ENCODE results near the gene ZBTB7C.

ZBTB7C gene

DNA sequence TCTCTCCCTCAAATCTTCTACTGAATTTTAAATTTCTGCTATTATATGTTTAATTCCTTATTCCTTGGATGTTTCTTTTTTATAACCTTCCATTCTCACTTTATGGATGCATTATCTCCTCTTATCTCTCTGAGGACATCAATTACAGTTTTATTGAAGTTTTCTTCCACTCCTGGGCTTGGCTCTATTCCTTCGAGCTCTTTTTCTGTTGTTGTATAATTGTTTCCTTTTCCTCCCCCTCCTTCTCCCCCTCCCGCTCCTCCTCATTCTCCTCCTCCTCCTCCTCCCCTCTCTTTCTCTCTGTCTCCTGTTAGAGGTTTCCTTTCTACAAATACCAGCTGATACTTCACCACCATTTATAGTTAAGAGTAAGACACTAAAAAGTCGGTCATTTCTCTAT is 209.8 kb downstream of the ZBTB7C start:
- Histone ChIP-seq H3K79me2 (ENCODE audit: insufficient read depth, low read length) (no peaks in the 10 kb centered on the region), H3F3A (ENCODE audit: insufficient read depth) (no peaks in the 10 kb centered on the region), H3K9ac (ENCODE audit: low read length) (no peak overlapping the region), H4K20me1 (ENCODE audit: low read depth, low read length) (no peaks in the 10 kb centered on the region), H3K4me2 (ENCODE audit: low read depth, low read length, poor library complexity, severe bottlenecking) (no peak overlapping the region), H3K4me3 (ENCODE audit: insufficient read depth, low read length, poor library complexity, severe bottlenecking) (no peak overlapping the region), H3K36me3 (ENCODE audit: low read length) (no peaks in the 10 kb centered on the region), H2AFZ (ENCODE audit: low read depth, low read length, severe bottlenecking) (no peak overlapping the region), H3K9me2 (replicated peaks; ENCODE audit: insufficient read depth, low read length) (no peaks in the 10 kb centered on the region), H3K9me3 (ENCODE audit: insufficient read depth, low read length) (no peaks in the 10 kb centered on the region), H3K27me3 (ENCODE audit: low read length) (no peaks in the 10 kb centered on the region), H3K27ac (ENCODE audit: low read depth, low read length) (no peak overlapping the region)
- TF ChIP-seq, protein P1, sequence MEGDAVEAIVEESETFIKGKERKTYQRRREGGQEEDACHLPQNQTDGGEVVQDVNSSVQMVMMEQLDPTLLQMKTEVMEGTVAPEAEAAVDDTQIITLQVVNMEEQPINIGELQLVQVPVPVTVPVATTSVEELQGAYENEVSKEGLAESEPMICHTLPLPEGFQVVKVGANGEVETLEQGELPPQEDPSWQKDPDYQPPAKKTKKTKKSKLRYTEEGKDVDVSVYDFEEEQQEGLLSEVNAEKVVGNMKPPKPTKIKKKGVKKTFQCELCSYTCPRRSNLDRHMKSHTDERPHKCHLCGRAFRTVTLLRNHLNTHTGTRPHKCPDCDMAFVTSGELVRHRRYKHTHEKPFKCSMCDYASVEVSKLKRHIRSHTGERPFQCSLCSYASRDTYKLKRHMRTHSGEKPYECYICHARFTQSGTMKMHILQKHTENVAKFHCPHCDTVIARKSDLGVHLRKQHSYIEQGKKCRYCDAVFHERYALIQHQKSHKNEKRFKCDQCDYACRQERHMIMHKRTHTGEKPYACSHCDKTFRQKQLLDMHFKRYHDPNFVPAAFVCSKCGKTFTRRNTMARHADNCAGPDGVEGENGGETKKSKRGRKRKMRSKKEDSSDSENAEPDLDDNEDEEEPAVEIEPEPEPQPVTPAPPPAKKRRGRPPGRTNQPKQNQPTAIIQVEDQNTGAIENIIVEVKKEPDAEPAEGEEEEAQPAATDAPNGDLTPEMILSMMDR (IDR thresholded peaks at IDR 0.05; ENCODE audit: insufficient read depth, low read length, poor library complexity, severe bottlenecking): no peak
- TF ChIP-seq EZH2phosphoT487 (conservative IDR thresholded peaks at IDR 0.05; ENCODE audit: low read length): no peak

DNA sequence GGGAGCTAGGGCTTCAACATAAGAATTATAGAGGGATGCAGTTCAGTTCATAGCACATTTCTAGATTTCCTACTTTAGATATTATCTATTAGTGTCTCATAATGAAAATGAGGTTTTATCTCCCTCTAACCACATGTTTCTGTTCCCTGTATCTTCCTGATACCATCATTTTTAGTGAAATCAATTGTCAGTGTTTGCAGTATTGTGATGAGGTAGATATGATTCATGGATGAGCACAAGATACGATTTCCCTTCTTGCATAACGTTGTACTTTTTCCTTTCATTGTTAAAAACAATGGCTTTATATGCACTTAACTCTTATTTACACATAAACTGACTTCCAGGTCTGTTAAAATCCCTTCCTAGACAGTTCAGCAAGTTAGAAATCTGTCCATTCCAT is 211.4 kb downstream of the ZBTB7C start:
- no peak overlapping the region for H3K4me3 ChIP-seq (ENCODE audit: insufficient read depth, low read length, poor library complexity, severe bottlenecking)
- no peak for TF ChIP-seq EZH2phosphoT487 (conservative IDR thresholded peaks at IDR 0.05; ENCODE audit: low read length)
- TF ChIP-seq, protein P1 (IDR thresholded peaks at IDR 0.05; ENCODE audit: insufficient read depth, low read length, poor library complexity, severe bottlenecking): no peak
- H3K9me3 ChIP-seq (ENCODE audit: insufficient read depth, low read length): no peaks in the 10 kb centered on the region
- H3K36me3 ChIP-seq (ENCODE audit: low read length): no peaks in the 10 kb centered on the region
- H3K9me2 ChIP-seq (replicated peaks; ENCODE audit: insufficient read depth, low read length): no peaks in the 10 kb centered on the region
- no peaks in the 10 kb centered on the region for H3K27me3 ChIP-seq (ENCODE audit: low read length)
- no peaks in the 10 kb centered on the region for H3K79me2 ChIP-seq (ENCODE audit: insufficient read depth, low read length)
- H3K4me2 ChIP-seq (ENCODE audit: low read depth, low read length, poor library complexity, severe bottlenecking): no peak overlapping the region
- H3K27ac ChIP-seq (ENCODE audit: low read depth, low read length): no peak overlapping the region
- no peak overlapping the region for H3K9ac ChIP-seq (ENCODE audit: low read length)
- H2AFZ ChIP-seq (ENCODE audit: low read depth, low read length, severe bottlenecking): no peak overlapping the region
- no peaks in the 10 kb centered on the region for H3F3A ChIP-seq (ENCODE audit: insufficient read depth)
- no peaks in the 10 kb centered on the region for H4K20me1 ChIP-seq (ENCODE audit: low read depth, low read length)

DNA sequence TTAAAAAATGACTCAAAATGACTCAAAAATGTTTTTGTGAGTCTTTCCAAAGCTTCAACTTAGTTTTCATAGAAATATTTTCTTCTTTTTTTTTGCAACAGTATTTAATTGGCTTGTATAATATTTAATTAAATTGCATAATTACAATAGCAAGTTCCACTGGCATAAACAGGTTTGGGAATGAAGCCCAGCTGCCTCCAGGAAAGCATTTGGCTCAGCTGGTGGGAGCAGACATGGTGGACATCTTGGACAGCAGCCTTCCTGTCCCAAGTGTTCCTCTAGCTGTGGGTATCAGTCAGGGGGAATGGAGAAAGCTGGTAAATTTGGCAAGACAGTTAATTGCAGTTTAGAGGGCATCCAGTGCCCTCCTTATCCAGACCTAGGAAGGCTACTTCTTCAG is 213.4 kb downstream of the ZBTB7C start:
- no peak for TF ChIP-seq EZH2phosphoT487 (conservative IDR thresholded peaks at IDR 0.05; ENCODE audit: low read length)
- TF ChIP-seq, protein P1 (IDR thresholded peaks at IDR 0.05; ENCODE audit: insufficient read depth, low read length, poor library complexity, severe bottlenecking): no peak
- no peaks in the 10 kb centered on the region for H3K36me3 ChIP-seq (ENCODE audit: low read length)
- no peaks in the 10 kb centered on the region for H3K9me3 ChIP-seq (ENCODE audit: insufficient read depth, low read length)

More for the DNA sequence above, 213.4 kb downstream of the ZBTB7C start:
- Histone ChIP-seq H4K20me1 (ENCODE audit: low read depth, low read length) (no peaks in the 10 kb centered on the region), H3K27ac (ENCODE audit: low read depth, low read length) (no peak overlapping the region), H3K4me2 (ENCODE audit: low read depth, low read length, poor library complexity, severe bottlenecking) (no peak overlapping the region), H2AFZ (ENCODE audit: low read depth, low read length, severe bottlenecking) (no peak overlapping the region), H3F3A (ENCODE audit: insufficient read depth) (no peaks in the 10 kb centered on the region), H3K9ac (ENCODE audit: low read length) (no peak overlapping the region), H3K9me2 (replicated peaks; ENCODE audit: insufficient read depth, low read length) (no peaks in the 10 kb centered on the region), H3K4me3 (ENCODE audit: insufficient read depth, low read length, poor library complexity, severe bottlenecking) (no peak overlapping the region), H3K27me3 (ENCODE audit: low read length) (no peaks in the 10 kb centered on the region), H3K79me2 (ENCODE audit: insufficient read depth, low read length) (no peaks in the 10 kb centered on the region)

Measured in SU-DHL-6 (cell line).